HG03558 (cell line): ENCODE measurements around the gene CLCN5.

Source experiments
- ATAC-seq: cut with Tn5 transposase; IDR thresholded peaks from one replicate; pipeline ENCODE4 v1.9.1; 2021; ENCODE audit warnings: moderate number of reproducible peaks; ENCODE audit not compliant: unreplicated experiment; ENCODE audit errors: extremely low read depth

CLCN5 gene

DNA sequence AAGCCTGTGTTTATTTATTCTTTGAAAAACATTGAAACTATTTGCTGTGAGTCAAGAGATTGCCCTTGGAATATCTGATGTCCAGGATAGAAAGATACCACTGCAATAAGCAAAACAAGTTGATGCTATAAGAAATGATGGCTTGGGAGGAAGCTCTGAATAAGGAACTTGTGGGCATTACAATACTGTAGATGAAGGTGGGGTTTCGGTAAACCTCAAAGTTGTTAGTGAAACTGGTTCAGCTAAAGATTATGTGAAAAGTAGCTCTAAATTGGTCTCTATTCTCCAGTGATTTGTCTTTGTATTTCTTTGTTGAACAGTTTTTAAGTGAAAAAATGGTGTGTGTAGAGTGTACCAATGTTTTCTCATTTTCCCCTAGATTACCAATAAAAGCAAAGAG lies 149.7 kb downstream of the CLCN5 start:
- ATAC-seq: no peak

DNA sequence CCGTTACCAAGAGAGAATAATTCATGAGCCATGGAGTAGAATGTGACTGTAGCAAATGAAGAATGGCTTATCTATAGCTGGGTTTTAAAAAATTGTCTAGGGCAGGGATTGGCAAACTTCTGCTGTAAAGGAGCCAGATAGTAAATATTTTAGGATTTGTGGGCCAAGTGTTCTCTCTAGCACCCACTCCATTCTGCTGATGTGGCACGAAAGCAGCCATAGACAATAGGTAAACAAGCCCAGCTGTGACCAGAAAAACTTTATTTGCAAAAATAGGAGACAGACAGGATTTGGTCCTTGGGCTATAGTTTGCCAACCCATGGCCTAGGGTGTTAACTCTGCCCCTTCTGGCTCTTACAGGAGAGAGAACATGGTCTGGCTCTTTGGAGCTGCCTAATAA lies 151.2 kb downstream of the CLCN5 start:
- ATAC-seq: no peak

- ATAC-seq: no peak
Measured at GRCh38 chrX:50075630-50076339, 153.4 kb downstream of the CLCN5 start.

DNA sequence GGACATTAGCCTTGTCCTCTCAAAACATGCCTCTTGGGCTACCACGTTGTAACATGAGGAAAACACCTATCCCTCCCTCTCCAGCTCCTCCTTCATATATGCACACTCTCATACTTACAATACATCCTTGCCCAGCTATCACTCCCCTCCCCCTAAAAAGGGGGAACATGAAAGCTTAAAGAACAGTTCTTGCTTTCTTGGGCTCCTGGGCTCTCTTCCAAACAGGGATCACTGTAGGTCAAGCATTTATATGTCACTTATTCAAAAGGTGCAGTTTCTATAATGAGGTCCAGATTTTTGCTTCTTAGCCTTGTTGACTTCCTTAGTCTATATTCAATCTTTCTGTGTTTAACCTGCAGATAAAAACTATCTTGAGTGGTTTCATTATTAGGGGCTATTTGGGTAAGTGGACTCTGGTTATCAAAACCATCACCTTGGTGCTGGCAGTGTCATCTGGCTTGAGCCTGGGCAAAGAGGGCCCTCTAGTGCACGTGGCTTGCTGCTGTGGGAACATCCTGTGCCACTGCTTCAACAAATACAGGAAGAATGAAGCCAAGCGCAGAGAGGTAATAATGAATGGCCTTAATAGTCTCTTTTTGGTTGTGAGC lies 159.0 kb downstream of the CLCN5 start:
- ATAC-seq: no peak

DNA sequence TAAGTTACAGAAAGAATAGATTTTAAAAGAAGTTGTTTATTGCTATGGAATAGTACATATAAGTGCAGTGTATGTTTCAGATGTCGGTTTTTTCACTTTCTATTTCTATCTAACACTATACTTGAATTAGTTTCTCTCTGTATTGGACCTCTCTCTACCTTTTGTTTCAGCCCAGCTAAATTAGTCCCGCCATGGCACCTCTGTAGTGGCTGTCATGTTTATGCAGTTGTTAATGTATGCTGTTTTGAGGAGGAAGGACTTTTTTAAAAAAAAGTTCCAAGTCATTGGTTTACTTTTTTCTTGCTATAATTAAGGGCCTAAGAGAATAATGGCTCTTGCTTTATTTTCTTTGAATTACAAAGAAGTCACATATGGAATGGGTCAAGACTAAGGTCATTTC lies 160.3 kb downstream of the CLCN5 start:
- no peak for ATAC-seq

DNA sequence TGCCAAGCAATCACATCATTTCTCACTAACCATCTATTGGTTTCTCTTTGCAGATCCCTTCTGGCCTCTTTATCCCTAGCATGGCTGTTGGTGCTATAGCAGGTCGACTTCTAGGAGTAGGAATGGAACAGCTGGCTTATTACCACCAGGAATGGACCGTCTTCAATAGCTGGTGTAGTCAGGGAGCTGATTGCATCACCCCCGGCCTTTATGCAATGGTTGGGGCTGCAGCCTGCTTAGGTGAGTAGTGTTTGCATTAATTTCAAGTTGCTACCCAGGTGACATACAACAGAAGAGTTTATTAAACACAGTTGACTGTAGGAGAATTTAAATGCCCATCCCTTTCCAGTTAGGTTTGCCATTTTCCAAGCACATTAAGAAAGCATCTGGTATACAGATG lies 166.2 kb downstream of the CLCN5 start:
- no peak for ATAC-seq

DNA sequence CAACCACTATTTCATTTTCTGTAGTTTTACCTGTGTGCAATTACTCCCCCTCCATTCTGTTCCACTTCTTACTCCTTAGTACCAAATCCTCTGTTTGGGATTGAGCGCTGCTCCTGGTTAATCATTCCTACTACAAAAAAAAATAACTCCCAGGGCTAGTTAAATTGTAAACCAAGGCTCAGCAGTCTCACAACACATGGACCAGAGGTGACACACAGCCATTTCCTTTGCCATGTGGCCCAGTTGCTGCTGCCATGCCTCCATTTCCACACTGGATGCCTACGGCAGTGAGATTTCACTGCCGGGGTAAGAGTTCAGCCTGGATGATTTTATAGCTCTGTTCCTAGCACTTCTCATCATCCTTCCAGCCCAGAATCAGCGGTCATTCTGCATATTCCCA lies 171.2 kb downstream of the CLCN5 start:
- ATAC-seq: no peak

DNA sequence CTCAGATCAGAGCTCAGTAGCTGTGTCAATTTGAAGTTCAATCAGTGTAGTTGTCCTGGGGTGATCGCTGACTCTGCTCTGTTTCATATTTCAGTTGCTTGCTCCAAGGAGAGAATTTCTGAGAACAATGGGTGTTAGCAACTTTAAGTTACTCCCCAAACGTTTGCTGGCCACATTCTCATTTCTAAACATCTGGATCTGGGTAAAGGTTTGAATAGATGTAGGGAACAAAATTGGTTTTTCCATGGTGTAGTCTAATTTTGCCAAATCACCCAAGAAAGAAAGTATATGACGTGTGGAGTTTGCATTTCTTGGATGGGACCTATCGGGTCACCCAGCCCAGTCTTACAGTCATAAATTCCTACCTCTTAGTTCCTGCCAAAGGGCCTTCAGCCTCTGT lies 174.7 kb downstream of the CLCN5 start:
- ATAC-seq: no peak

DNA sequence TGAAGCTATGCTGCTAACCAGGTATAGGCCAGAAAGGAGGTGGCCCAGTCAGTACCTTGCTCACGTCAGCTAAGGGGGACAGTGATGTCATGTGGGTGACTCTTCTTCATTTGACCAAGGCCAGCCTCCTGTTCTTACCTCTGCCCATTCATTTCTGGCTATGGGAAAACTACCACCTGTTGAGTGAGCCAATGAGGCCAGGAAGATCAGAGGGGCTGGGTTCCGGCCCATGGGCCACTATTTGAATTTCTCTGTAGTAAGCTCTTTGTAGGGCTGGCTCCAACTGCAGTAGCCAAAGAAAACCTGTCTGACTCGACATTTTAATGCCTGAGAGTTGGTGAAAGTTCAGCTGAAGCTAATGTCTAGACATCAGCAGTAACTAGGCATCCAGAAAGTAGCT lies 175.8 kb downstream of the CLCN5 start:
- ATAC-seq: no peak

DNA sequence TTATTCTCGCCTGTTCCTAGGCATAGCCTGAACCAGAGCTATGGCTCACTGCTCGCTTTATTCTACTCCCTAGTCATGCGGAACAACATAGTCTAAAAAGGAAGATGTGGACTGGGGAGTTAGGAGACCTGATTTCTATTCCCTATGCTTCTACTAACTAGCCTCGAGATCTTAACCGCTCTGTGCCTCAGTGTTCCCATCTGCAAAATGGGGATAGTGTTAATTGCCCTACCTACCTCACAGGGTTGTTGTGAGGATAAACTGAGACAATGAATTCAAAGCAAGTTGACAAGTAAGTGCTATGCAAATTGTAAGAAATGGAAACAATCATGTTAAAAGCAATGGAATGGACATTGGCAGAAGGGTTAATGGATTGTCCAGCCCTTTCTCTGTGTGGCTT lies 176.4 kb downstream of the CLCN5 start:
- ATAC-seq: no peak

GRCh38 chrX:50099331-50099730 lies 176.9 kb downstream of the CLCN5 start:
- ATAC-seq: no peak

GRCh38 chrX:50100188-50100587 lies 177.8 kb downstream of the CLCN5 start:
- ATAC-seq: no peak

DNA sequence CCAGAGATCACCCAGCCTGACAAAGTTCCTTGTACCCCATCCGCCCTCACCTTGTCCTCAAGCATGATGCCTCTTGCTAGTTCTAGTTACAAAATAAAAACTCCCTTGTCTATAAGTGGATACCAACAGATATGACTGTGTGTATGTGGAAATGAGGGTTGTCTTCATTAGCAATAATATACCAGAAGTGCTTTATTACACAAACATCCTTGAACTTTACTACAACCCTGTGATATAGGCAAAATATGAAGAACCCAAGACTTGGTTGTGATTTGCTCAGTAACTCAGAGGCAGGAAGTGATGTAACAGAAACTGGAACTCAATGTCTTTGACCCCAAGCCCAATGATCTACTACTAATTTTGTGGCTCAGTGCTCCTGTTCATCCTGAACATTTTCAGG lies 180.8 kb downstream of the CLCN5 start:
- no peak for ATAC-seq

- no peak for ATAC-seq
Measured at GRCh38 chrX:50103866-50104566, 181.6 kb downstream of the CLCN5 start.

DNA sequence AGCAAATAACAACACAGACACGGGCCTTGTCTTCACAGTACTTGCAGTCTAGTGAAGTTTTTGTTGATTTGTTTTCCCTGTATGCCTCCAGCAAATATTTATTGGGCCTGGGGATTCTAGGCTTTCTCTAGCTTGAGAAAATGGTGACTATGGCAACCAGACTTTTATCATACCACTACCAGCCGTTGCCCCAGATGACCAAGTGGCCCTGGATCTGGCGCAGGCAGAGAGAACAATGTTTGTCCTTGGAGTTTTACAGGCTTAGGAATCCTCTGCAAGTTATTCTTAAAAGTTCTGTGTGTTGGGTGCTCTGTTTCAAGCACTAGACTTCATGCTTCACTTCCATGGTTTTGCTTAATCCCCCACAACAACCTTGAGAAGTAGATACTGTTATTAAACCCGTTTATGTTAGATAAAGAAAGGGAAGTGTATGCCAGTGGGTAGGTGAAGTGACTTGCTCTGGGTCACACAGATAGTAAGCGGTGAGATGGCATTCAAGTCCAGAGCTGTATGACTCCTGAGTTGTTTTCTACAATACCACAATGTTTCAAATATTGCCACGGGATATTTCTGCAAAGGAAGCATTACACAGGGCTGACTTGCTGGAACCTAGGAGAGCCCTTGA lies 183.8 kb downstream of the CLCN5 start:
- ATAC-seq: no peak

DNA sequence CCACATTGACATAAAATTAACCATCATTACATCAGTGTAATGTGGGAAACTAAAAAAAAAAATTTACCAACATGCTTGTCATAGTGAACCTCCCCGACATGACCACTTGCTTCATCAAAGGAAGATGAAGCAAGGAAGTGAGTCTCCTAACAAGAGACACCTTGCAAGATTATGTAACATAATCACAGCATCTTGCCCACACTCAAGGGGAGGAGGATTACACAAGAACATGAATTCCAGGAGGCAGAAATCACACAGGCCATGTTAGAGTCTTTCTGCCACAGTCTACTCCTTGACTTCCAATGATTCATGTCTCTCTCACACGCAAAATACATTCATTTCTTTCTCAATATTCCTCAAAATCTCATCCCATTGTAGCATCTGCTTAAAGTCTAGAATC lies 185.1 kb downstream of the CLCN5 start:
- no peak for ATAC-seq

GRCh38 chrX:50108264-50108663 lies 185.9 kb downstream of the CLCN5 start:
- no peak for ATAC-seq

GRCh38 chrX:50111742-50112141 lies 189.3 kb downstream of the CLCN5 start:
- ATAC-seq: no peak

GRCh38 chrX:50114113-50114512 lies 191.7 kb downstream of the CLCN5 start:
- no peak for ATAC-seq

- no peak for ATAC-seq
Measured at GRCh38 chrX:50115973-50116372, 193.6 kb downstream of the CLCN5 start.

DNA sequence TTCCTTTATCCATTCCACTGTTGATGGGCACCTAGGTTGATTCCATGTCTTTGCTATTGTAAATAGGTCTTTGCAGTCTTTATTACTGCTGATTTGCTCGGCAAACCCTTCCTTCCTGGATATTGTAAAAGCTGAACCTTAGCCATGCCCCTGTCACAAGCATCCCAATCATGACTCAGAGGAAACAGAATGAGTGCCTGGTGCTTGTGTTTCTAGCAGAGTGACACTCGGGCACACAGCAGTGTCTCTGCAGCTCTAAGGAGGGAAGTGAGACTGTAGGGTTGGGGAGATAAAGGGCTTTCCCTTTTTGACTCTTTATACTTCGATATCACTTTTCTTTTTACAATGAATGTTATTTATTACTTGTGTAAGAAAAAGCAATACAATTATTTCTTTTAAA lies 195.1 kb downstream of the CLCN5 start:
- no peak for ATAC-seq
